Fibroblast of mammary gland (primary cell): Measurements from ENCODE around the gene PRKAG2.
A peak's percentile ranks its signal among the peaks of the same experiment; 100 is the strongest.

ENCODE experiments used
- DNase-seq: peaks from one replicate; pipeline ENCODE4 v3.0.0-alpha.2; 2010; ENCODE audit warnings: low read depth
- H3K4me3 ChIP-seq: 2 replicates; pipeline ENCODE4 v1.5.1; 2011; ENCODE audit warnings: low read depth, mild to moderate bottlenecking, low read length, moderate library complexity; ENCODE audit not compliant: control insufficient read depth
- CTCF ChIP-seq: conservative IDR thresholded peaks from 2 replicates; pipeline ENCODE4 v1.5.1; 2011; ENCODE audit warnings: low read depth, low read length, inconsistent platforms; ENCODE audit not compliant: control insufficient read depth, insufficient read depth

Gene PRKAG2

GRCh38 chr7:151665368-151665767 lies 211.5 kb downstream of the PRKAG2 start:
- H3K4me3 ChIP-seq = no peak overlapping the region
- no peak for TF ChIP-seq CTCF
- peak; percentile 88 for DNase-seq

GRCh38 chr7:151664268-151664667 lies 212.6 kb downstream of the PRKAG2 start:
- no peak overlapping the region for H3K4me3 ChIP-seq
- no peak for TF ChIP-seq CTCF
- no peak for DNase-seq

GRCh38 chr7:151663382-151664100 lies 213.4 kb downstream of the PRKAG2 start:
- no peak overlapping the region for H3K4me3 ChIP-seq
- peak; percentile 42 for DNase-seq
- TF ChIP-seq CTCF = no peak

GRCh38 chr7:151662251-151662826 lies 214.6 kb downstream of the PRKAG2 start:
- no peak for DNase-seq
- H3K4me3 ChIP-seq = no peak overlapping the region
- TF ChIP-seq CTCF = no peak

- no peak overlapping the region for H3K4me3 ChIP-seq
- DNase-seq = no peak
- TF ChIP-seq CTCF = no peak
These were observed 215.3 kb downstream of the PRKAG2 start for GRCh38 chr7:151661587-151661986.

GRCh38 chr7:151660141-151660540 lies 216.8 kb downstream of the PRKAG2 start:
- peak; percentile 49 for DNase-seq
- no peak for TF ChIP-seq CTCF

More at GRCh38 chr7:151660141-151660540, 216.8 kb downstream of the PRKAG2 start:
- no peak overlapping the region for H3K4me3 ChIP-seq
